ENCODE data around the gene SLC24A3.
"Not testable (repeated sequence)": the region's sequence is repeated elsewhere in the genome, so short reads cannot be mapped to it uniquely, and the experiment has no call there.

SLC24A3 gene

GRCh38 chr20:19734811-19735210 is 522.4 kb downstream of the SLC24A3 start:
- DNase-seq: no peak

- DNase-seq: peak; percentile 36
Measured at GRCh38 chr20:19735446-19735845, 523.0 kb downstream of the SLC24A3 start.

GRCh38 chr20:19737025-19737424 is 524.6 kb downstream of the SLC24A3 start:
- DNase-seq: peak; percentile 16

- DNase-seq: no peak
Measured at GRCh38 chr20:19738951-19739350, 526.5 kb downstream of the SLC24A3 start.

GRCh38 chr20:19739351-19739750 is 526.9 kb downstream of the SLC24A3 start:
- DNase-seq: no peak

- no peak for DNase-seq
Measured at GRCh38 chr20:19740512-19740911, 528.1 kb downstream of the SLC24A3 start.

- no peak for DNase-seq
Measured at GRCh38 chr20:19741924-19742323, 529.5 kb downstream of the SLC24A3 start.

GRCh38 chr20:19742974-19743639 is 530.7 kb downstream of the SLC24A3 start:
- DNase-seq: no peak

GRCh38 chr20:19743640-19743995 is 531.2 kb downstream of the SLC24A3 start:
- DNase-seq: no peak

GRCh38 chr20:19745106-19745505 is 532.7 kb downstream of the SLC24A3 start:
- no peak for DNase-seq

- no peak for DNase-seq
Measured at GRCh38 chr20:19745584-19745983, 533.1 kb downstream of the SLC24A3 start.

GRCh38 chr20:19746396-19746795 is 534.0 kb downstream of the SLC24A3 start:
- DNase-seq: no peak

GRCh38 chr20:19747903-19748302 is 535.5 kb downstream of the SLC24A3 start:
- DNase-seq: no peak

GRCh38 chr20:19748681-19749080 is 536.2 kb downstream of the SLC24A3 start:
- no peak for DNase-seq

- no peak for DNase-seq
Measured at GRCh38 chr20:19749618-19750071, 537.2 kb downstream of the SLC24A3 start.

GRCh38 chr20:19750101-19750606 is 537.7 kb downstream of the SLC24A3 start:
- DNase-seq: no peak

GRCh38 chr20:19750907-19751636 is 538.6 kb downstream of the SLC24A3 start:
- no peak for DNase-seq

- DNase-seq: not testable (repeated sequence)
Measured at GRCh38 chr20:19754201-19754600, 541.8 kb downstream of the SLC24A3 start.

GRCh38 chr20:19756761-19757486 is 544.5 kb downstream of the SLC24A3 start:
- no peak for DNase-seq

GRCh38 chr20:19757487-19758132 is 545.2 kb downstream of the SLC24A3 start:
- no peak for DNase-seq

- DNase-seq: no peak
Measured at GRCh38 chr20:19758133-19758500, 545.7 kb downstream of the SLC24A3 start, which contains the start of gene RIN2. Gene RIN2 (plus strand): TSS chr20:19758258. CDS start chr20:19889602, 131,344 bp downstream.

- no peak for DNase-seq
Measured at GRCh38 chr20:19758501-19759331, 546.3 kb downstream of the SLC24A3 start.

Measured in stimulated activated CD4-positive, alpha-beta T cell treated with anti-CD3 and anti-CD28 coated beads, Interleukin-1b, Interleukin-23, amount 100 ng/mL, for 48 hours (primary cell).